Trophoblast cell (in vitro differentiated cells and primary cell): Measurements from ENCODE around the gene ALOX15.

Experiments used
- DNase-seq, 2 donors: peaks; one replicate each; pipeline ENCODE4 v3.0.0-alpha.2; 2016
- H2AFZ ChIP-seq: 2 replicates; pipeline ENCODE4 v1.6.1; 2013; ENCODE audit warnings: low read length, moderate library complexity, mild to moderate bottlenecking; ENCODE audit not compliant: insufficient read depth, poor library complexity
- H2AK5ac ChIP-seq: 2 replicates; pipeline ENCODE4 v1.6.1; 2013; ENCODE audit warnings: mild to moderate bottlenecking, low read length
- H2BK120ac ChIP-seq: 2 replicates; pipeline ENCODE4 v1.6.1; 2013; ENCODE audit warnings: low read length, mild to moderate bottlenecking, moderate library complexity; ENCODE audit not compliant: insufficient read depth, poor library complexity
- H2BK12ac ChIP-seq: 2 replicates; pipeline ENCODE4 v1.6.1; 2013; ENCODE audit warnings: mild to moderate bottlenecking, low read length, moderate library complexity
- H2BK5ac ChIP-seq: 2 replicates; pipeline ENCODE4 v1.6.1; 2013; ENCODE audit warnings: low read length, low read depth, moderate library complexity, mild to moderate bottlenecking; ENCODE audit not compliant: poor library complexity
- H3K14ac ChIP-seq: 2 replicates; pipeline ENCODE4 v1.6.1; 2013; ENCODE audit warnings: mild to moderate bottlenecking, low read length
- H3K18ac ChIP-seq: 2 replicates; pipeline ENCODE4 v1.6.1; 2013; ENCODE audit warnings: mild to moderate bottlenecking, low read length
- H3K23ac ChIP-seq: 2 replicates; pipeline ENCODE4 v1.6.1; 2013; ENCODE audit warnings: low read length
- H3K27ac ChIP-seq: 2 replicates; pipeline ENCODE4 v1.5.1; 2013; ENCODE audit warnings: low read depth, mild to moderate bottlenecking, inconsistent platforms, low read length, moderate library complexity
- H3K27me3 ChIP-seq: 2 replicates; pipeline ENCODE4 v1.6.1; 2013; ENCODE audit warnings: inconsistent platforms, mild to moderate bottlenecking, low read length, moderate library complexity; ENCODE audit not compliant: insufficient read depth
- H3K36me3 ChIP-seq, 2 experiments: 1 replicate in 1 of 2; 2 replicates in 1 of 2; pipeline ENCODE4 v1.6.1; 2013; ENCODE audit warnings: low read length in 2 of 2, mild to moderate bottlenecking in 2 of 2, moderate library complexity in 1 of 2; ENCODE audit not compliant: insufficient read depth in 2 of 2, control insufficient read depth in 1 of 2
- H3K4ac ChIP-seq: 2 replicates; pipeline ENCODE4 v1.6.1; 2013; ENCODE audit warnings: low read depth, mild to moderate bottlenecking, low read length, moderate library complexity
- H3K4me1 ChIP-seq, 2 experiments: 1 replicate in 1 of 2; 2 replicates in 1 of 2; pipeline ENCODE4 v1.6.1; 2013; ENCODE audit warnings: low read length in 2 of 2, mild to moderate bottlenecking in 2 of 2, moderate library complexity in 1 of 2; ENCODE audit not compliant: insufficient read depth in 2 of 2, control insufficient read depth in 1 of 2
- H3K4me2 ChIP-seq: 2 replicates; pipeline ENCODE4 v1.6.1; 2013; ENCODE audit warnings: inconsistent platforms, mild to moderate bottlenecking, low read length, moderate library complexity
- H3K4me3 ChIP-seq: 2 replicates; pipeline ENCODE4 v1.5.1; 2013; ENCODE audit warnings: mild to moderate bottlenecking, low read depth, low read length, inconsistent platforms
- H3K79me1 ChIP-seq: one replicate; pipeline ENCODE4 v1.6.1; 2013; ENCODE audit warnings: low read length
- H3K79me2 ChIP-seq: 2 replicates; pipeline ENCODE4 v1.6.1; 2013; ENCODE audit warnings: low read length, mild to moderate bottlenecking; ENCODE audit not compliant: control insufficient read depth, insufficient read depth, poor library complexity
- H3K9ac ChIP-seq: 2 replicates; pipeline ENCODE4 v1.6.1; 2013; ENCODE audit warnings: mild to moderate bottlenecking, low read length
- H3K9me3 ChIP-seq: 2 replicates; pipeline ENCODE4 v1.6.1; 2013; ENCODE audit warnings: low read depth, mild to moderate bottlenecking, control low read depth, inconsistent platforms, low read length; ENCODE audit not compliant: insufficient read depth
- H4K12ac ChIP-seq: 2 replicates; pipeline ENCODE4 v1.6.1; 2013; ENCODE audit warnings: low read depth, mild to moderate bottlenecking, low read length, moderate library complexity
- H4K8ac ChIP-seq: 2 replicates; pipeline ENCODE4 v1.6.1; 2013; ENCODE audit warnings: low read depth, mild to moderate bottlenecking, low read length, moderate library complexity
- H4K91ac ChIP-seq: one replicate; pipeline ENCODE4 v1.6.1; 2013; ENCODE audit warnings: low read depth, mild to moderate bottlenecking, low read length, moderate library complexity
- WGBS: extraction: QIAGEN DNeasy Blood & Tissue Kit; methylation state at CpG from one replicate; pipeline ENCODE4 v1.1.7; 2013; ENCODE audit warnings: missing lambda C conversion rate; ENCODE audit not compliant: insufficient read length, insufficient coverage; ENCODE audit errors: extremely low coverage; 5-methylcytosine and 5-hydroxymethylcytosine counted together

Gene ALOX15

GRCh38 chr17:4588898-4589625 lies 52.4 kb downstream of the ALOX15 start:
- peak overlapping the region; percentile 97 for H3K4ac ChIP-seq
- peak overlapping the region; percentile 84 for H3K27ac ChIP-seq
- no peak for DNase-seq
- peak overlapping the region; percentile 92 for H2BK5ac ChIP-seq
- H3K9me3 ChIP-seq: peaks cover 1% of the 10 kb centered on the region
- H3K79me2 ChIP-seq: peaks cover 61% of the 10 kb centered on the region
- H2BK120ac ChIP-seq: peak overlapping the region; percentile 96
- H3K14ac ChIP-seq: peak overlapping the region; percentile 96
- H4K91ac ChIP-seq: peak overlapping the region; percentile 99
- peaks cover 19 to 26% of the 10 kb centered on the region in 2 experiments for H3K36me3 ChIP-seq
- H3K4me3 ChIP-seq: no peak overlapping the region
- peak overlapping the region; percentile 39 for H3K4me2 ChIP-seq
- no peaks in the 10 kb centered on the region for H3K27me3 ChIP-seq
- H3K79me1 ChIP-seq: peaks cover 48% of the 10 kb centered on the region
- H4K8ac ChIP-seq: peak overlapping the region; percentile 89
- no peak overlapping the region for H3K9ac ChIP-seq
- peak overlapping the region; percentile 98 for H2BK12ac ChIP-seq
- no peak overlapping the region for H3K23ac ChIP-seq
- H2AFZ ChIP-seq: peak overlapping the region; percentile 49
- no CpG with 5 or more reads among the region's 22 CpGs for WGBS
- H3K18ac ChIP-seq: peak overlapping the region; percentile 95
- peak overlapping the region; percentile 54 for H4K12ac ChIP-seq
- H3K4me1 ChIP-seq: peaks cover 54 to 67% of the 10 kb centered on the region in 2 experiments
- H2AK5ac ChIP-seq: peak overlapping the region; percentile 99

- H3K23ac ChIP-seq: no peak overlapping the region
- peaks cover 63% of the 10 kb centered on the region for H3K79me2 ChIP-seq
- H3K4me3 ChIP-seq: no peak overlapping the region
- H3K18ac ChIP-seq: peak overlapping the region; percentile 95
- peak overlapping the region; percentile 92 for H2BK5ac ChIP-seq
- peaks cover 15 to 20% of the 10 kb centered on the region in 2 experiments for H3K36me3 ChIP-seq
- peak overlapping the region; percentile 99 for H2AK5ac ChIP-seq
- H3K9me3 ChIP-seq: peaks cover 1% of the 10 kb centered on the region
- H3K27me3 ChIP-seq: no peaks in the 10 kb centered on the region
- peak overlapping the region; percentile 96 for H3K14ac ChIP-seq
- peak overlapping the region; percentile 39 for H3K4me2 ChIP-seq
- peak overlapping the region; percentile 54 for H4K12ac ChIP-seq
- H3K79me1 ChIP-seq: peaks cover 50% of the 10 kb centered on the region
- peak overlapping the region; percentile 84 for H3K27ac ChIP-seq
- peak overlapping the region; percentile 99 for H4K91ac ChIP-seq
- H2BK12ac ChIP-seq: peak overlapping the region; percentile 98
- WGBS: no CpG with 5 or more reads among the region's 11 CpGs
- H3K9ac ChIP-seq: no peak overlapping the region
- peak overlapping the region; percentile 49 for H2AFZ ChIP-seq
- peak overlapping the region; percentile 89 for H4K8ac ChIP-seq
- no peak for DNase-seq
- H2BK120ac ChIP-seq: peak overlapping the region; percentile 96
- peaks cover 52 to 68% of the 10 kb centered on the region in 2 experiments for H3K4me1 ChIP-seq
- H3K4ac ChIP-seq: peak overlapping the region; percentile 97
Observed at GRCh38 chr17:4588391-4588790, 53.1 kb downstream of the ALOX15 start.

DNA sequence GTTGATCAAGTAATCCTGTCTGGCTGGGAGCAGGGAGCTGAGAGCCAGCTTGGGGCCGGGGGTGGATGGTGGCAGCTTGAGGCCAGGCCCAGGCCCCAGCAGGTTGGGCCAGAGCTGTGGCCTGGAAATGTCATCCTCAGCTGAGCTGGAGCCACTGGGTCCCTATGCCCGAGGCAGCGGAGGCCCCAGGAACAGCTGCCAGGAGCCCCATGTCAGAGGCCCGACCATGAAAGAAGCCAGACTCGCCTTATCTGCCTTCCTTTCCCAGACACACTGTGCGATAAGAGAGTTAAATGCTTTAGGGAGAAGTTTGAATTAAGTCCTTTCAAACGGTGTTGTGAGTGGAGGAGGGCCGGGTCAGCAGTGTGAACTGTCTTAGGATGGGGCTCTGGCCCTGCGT lies 53.7 kb downstream of the ALOX15 start:
- Histone ChIP-seq H2AK5ac (no peak overlapping the region), H2BK12ac (peak overlapping the region; percentile 22), H3K18ac (peak overlapping the region; percentile 95), H2AFZ (no peak overlapping the region), H3K14ac (peak overlapping the region; percentile 96), H3K79me1 (peaks cover 50% of the 10 kb centered on the region), H3K4ac (no peak overlapping the region), H3K9me3 (peaks cover 1% of the 10 kb centered on the region), H3K4me3 (no peak overlapping the region), H4K8ac (no peak overlapping the region), H3K27me3 (no peaks in the 10 kb centered on the region), H4K91ac (peak overlapping the region; percentile 99), H2BK5ac (peak overlapping the region; percentile 92), H3K23ac (no peak overlapping the region), H3K4me1 (peaks cover 53 to 69% of the 10 kb centered on the region in 2 experiments), H4K12ac (no peak overlapping the region), H3K36me3 (peaks cover 9 to 15% of the 10 kb centered on the region in 2 experiments), H2BK120ac (peak overlapping the region; percentile 96), H3K79me2 (peaks cover 60% of the 10 kb centered on the region), H3K27ac (peak overlapping the region; percentile 84), H3K4me2 (peak overlapping the region; percentile 39), H3K9ac (no peak overlapping the region)
- DNase-seq: no peak
- no CpG with 5 or more reads among the region's 9 CpGs for WGBS

DNA sequence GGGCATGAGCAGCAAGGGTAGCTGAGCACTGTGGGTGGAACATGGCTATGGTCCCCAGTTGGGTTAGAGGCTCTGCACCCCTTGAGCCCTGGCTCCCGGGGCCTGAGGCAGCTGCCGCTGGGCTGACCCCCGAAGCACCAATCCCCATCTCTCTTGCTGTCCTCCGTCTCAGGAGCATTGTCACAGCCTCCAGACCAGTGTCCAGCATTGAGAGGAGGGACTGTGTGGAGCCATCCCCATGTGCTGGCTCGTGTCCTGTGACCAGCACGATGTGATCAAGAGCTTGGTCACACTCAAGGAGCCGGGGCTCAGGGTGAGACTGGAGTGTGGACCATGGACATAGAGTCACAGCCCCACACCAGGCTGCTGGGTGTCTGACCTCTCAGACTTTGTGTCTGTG lies 54.3 kb downstream of the ALOX15 start:
- Histone ChIP-seq H4K8ac (peak overlapping the region; percentile 23), H4K91ac (peak overlapping the region; percentile 53), H3K79me2 (peaks cover 58% of the 10 kb centered on the region), H2AK5ac (peak overlapping the region; percentile 5), H2BK120ac (peak overlapping the region; percentile 49), H4K12ac (no peak overlapping the region), H2BK5ac (peak overlapping the region; percentile 44), H2BK12ac (peak overlapping the region; percentile 38), H3K14ac (peak overlapping the region; percentile 29), H3K18ac (peak overlapping the region; percentile 18), H3K4me1 (peaks cover 54 to 74% of the 10 kb centered on the region in 2 experiments), H3K79me1 (peaks cover 50% of the 10 kb centered on the region), H3K4me3 (no peak overlapping the region), H2AFZ (no peak overlapping the region), H3K27me3 (no peaks in the 10 kb centered on the region), H3K4me2 (peak overlapping the region; percentile 22), H3K9me3 (peaks cover 1% of the 10 kb centered on the region), H3K4ac (peak overlapping the region; percentile 8), H3K23ac (no peak overlapping the region), H3K27ac (peak overlapping the region; percentile 84), H3K36me3 (peaks cover 7 to 12% of the 10 kb centered on the region in 2 experiments), H3K9ac (no peak overlapping the region)
- DNase-seq: no peak
- no CpG with 5 or more reads among the region's 7 CpGs for WGBS
